Esophagus muscularis mucosa (tissue), 4 donors: ENCODE results near the gene TMEM41B. TPM values are rescaled to one million over a fixed set of nuclear protein-coding genes. Genes with fewer than 3 reads are reported as not detected.

ENCODE experiments used
- DNase-seq: peaks from one replicate; pipeline ENCODE4 v3.0.0-alpha.2; 2017; ENCODE audit errors: extremely low spot score
- H3K27ac ChIP-seq, 4 donors: fragments of 200-600 bp; sonication (generic); replicated peaks in 1 of 4; 1 replicate in 3 of 4; 2 replicates in 1 of 4; pipeline ENCODE4 v1.5.1; 2016 to 2019; ENCODE audit warnings: mild to moderate bottlenecking in 1 of 4
- H3K27me3 ChIP-seq, 4 donors: fragments of 200-600 bp; sonication (generic); one replicate each; pipeline versions ENCODE4 v1.5.1 to v1.6.0; 2016 to 2019
- H3K36me3 ChIP-seq, 4 donors: fragments of 200-600 bp; sonication (generic); one replicate each; pipeline ENCODE4 v1.5.1; 2016 to 2019
- H3K4me1 ChIP-seq, 4 donors: fragments of 200-600 bp; sonication (generic); one replicate each; pipeline ENCODE4 v1.5.1; 2016 to 2019
- H3K4me3 ChIP-seq, 4 donors: fragments of 200-600 bp; sonication (generic); 1 replicate in 2 of 4; 2 replicates in 2 of 4; pipeline ENCODE4 v1.5.1; 2016 to 2019; ENCODE audit warnings: mild to moderate bottlenecking in 4 of 4, moderate library complexity in 1 of 4
- H3K9me3 ChIP-seq, 4 donors: fragments of 200-600 bp; sonication (generic); 1 replicate in 3 of 4; 2 replicates in 1 of 4; pipeline ENCODE4 v1.5.1; 2016 to 2019
- POLR2AphosphoS5 ChIP-seq, 2 donors: sonication (generic); formaldehyde crosslinking; IDR thresholded peaks; one replicate each; pipeline ENCODE4 v1.6.1; 2017; ENCODE audit warnings: antibody characterized with exemption in 2 of 2
- WGBS: methylation state at CpG from one replicate; pipeline ENCODE4 v1.1.5; 2018; 5-methylcytosine and 5-hydroxymethylcytosine counted together
- intact Hi-C: fragments of 100-400 bp; cut with DNase I; formaldehyde crosslinking; loops from one replicate; pipeline ENCODE4 v1.15.1; 2023
- small RNA-seq, 3 donors: library from RNA; depleted of rRNA; stranded (forward); fragments of <200 nt; gene quantifications; one replicate each; pipeline ENCODE3, GENCODE V24; 2016
- total RNA-seq, 4 donors: library from RNA; depleted of rRNA; stranded (reverse); fragments of >200 nt; gene quantifications; one replicate each; pipeline versions ENCODE4 v1.1.0 to v1.2.1, GENCODE V29; 2016

TMEM41B gene
- total RNA-seq, 4 donors from 2014 or later: 13.3 to 21.1 (median 17.4) TPM

- Histone ChIP-seq H3K27ac (peak overlapping the region; percentile 61 to 76 (median 71)), H3K27me3 (no peaks in the 10 kb centered on the region), H3K4me1 (peaks cover 32 to 51% (median 45%) of the 10 kb centered on the region in 4 donors), H3K9me3 (no peaks in the 10 kb centered on the region), H3K4me3 (peak overlapping the region; percentile 33 to 42 (median 38)), H3K36me3 (no peaks in the 10 kb centered on the region)
- intact Hi-C loops: no loop called here
- DNase-seq: no peak
- no peak for TF ChIP-seq POLR2AphosphoS5 (IDR thresholded peaks at IDR 0.05)
- WGBS: 0% methylated on average over 1 of the region's 1 CpG
Measured at GRCh38 chr11:9231848-9232177, 82.6 kb downstream of the TMEM41B start.

Small RNA genes within 50 kb of the gene (small RNA-seq; reads per million reads assigned to genes)
- 0 reads per million in 3 donors for gene RF00017

Other genes starting within 250 kb of the TMEM41B start
- 10 to 100 TPM in 1 of 4 donors, 1 to 10 TPM in 3; 1.7 to 11.5 (median 8.2) TPM for gene SCUBE2, start 223.0 kb downstream of the TMEM41B start, total RNA-seq
- 100 to 1,000 TPM; 103 to 135 (median 108) TPM for gene DENND5A, start 49.2 kb downstream of the TMEM41B start, total RNA-seq
- gene IPO7, start 70.1 kb upstream of the TMEM41B start, total RNA-seq: 100 to 1,000 TPM; 131 to 186 (median 150) TPM
- gene ZNF143, start 146.4 kb upstream of the TMEM41B start, total RNA-seq: 10 to 100 TPM; 30.0 to 38.8 (median 34.5) TPM